Choroid plexus epithelial cell (primary cell): ENCODE results near the gene PPM1L.
A peak's percentile ranks its signal among the peaks of the same experiment; 100 is the strongest.

Experiments
- DNase-seq: peaks from one replicate; pipeline ENCODE4 v3.0.0-alpha.2; 2010; ENCODE audit warnings: low read depth
- H3K4me3 ChIP-seq: 2 replicates; pipeline ENCODE4 v1.5.1; 2011; ENCODE audit warnings: low read depth, mild to moderate bottlenecking, control low read depth, low read length, moderate library complexity
- TF ChIP-seq, protein P1 (sequence below): conservative IDR thresholded peaks from 2 replicates; pipeline ENCODE4 v1.5.1; 2011; ENCODE audit warnings: low read depth, mild to moderate bottlenecking, control low read depth, inconsistent platforms, low read length, moderate library complexity

PPM1L gene

DNA sequence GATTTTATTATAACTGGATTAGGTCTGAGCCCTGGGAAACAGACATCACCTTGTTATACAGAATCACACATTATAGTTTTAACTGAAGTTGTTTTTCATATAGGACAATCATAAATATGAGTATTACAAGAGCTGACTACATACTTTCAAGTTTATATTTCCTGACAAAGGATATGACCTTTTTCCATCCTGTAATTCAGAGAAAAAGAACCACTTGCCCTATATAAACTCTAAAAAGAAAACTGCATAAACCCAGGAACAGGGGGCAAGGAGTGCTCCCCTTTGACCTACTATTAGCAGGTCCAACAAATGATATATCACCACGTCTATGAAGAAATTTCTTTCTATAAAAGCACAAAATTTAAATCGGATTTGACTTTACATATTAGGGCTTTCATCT, 328.2 kb downstream of the PPM1L start:
- DNase-seq, result no peak
- TF ChIP-seq, protein P1, sequence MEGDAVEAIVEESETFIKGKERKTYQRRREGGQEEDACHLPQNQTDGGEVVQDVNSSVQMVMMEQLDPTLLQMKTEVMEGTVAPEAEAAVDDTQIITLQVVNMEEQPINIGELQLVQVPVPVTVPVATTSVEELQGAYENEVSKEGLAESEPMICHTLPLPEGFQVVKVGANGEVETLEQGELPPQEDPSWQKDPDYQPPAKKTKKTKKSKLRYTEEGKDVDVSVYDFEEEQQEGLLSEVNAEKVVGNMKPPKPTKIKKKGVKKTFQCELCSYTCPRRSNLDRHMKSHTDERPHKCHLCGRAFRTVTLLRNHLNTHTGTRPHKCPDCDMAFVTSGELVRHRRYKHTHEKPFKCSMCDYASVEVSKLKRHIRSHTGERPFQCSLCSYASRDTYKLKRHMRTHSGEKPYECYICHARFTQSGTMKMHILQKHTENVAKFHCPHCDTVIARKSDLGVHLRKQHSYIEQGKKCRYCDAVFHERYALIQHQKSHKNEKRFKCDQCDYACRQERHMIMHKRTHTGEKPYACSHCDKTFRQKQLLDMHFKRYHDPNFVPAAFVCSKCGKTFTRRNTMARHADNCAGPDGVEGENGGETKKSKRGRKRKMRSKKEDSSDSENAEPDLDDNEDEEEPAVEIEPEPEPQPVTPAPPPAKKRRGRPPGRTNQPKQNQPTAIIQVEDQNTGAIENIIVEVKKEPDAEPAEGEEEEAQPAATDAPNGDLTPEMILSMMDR, result no peak
- no peak overlapping the region for H3K4me3 ChIP-seq

DNA sequence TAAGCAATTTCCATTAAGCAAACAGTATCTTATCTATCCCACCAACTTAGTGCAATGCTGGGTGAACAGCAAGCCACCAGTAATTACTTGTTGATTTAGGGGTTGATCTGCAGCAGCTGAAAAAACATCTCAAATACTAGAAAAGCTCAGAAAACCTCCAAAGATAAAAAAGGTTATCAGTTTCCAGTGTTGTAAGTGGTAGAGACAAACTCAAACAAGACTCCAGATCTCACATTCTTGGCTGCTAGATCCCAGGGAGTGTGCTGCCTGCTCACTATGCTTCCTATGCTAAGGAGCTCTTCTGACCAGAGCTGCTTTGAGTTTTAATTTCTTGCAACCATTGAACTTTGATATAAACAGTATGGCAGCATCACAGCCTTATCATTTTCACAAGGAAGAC, 337.9 kb downstream of the PPM1L start:
- DNase-seq, result no peak
- TF ChIP-seq, protein P1, result no peak

DNA sequence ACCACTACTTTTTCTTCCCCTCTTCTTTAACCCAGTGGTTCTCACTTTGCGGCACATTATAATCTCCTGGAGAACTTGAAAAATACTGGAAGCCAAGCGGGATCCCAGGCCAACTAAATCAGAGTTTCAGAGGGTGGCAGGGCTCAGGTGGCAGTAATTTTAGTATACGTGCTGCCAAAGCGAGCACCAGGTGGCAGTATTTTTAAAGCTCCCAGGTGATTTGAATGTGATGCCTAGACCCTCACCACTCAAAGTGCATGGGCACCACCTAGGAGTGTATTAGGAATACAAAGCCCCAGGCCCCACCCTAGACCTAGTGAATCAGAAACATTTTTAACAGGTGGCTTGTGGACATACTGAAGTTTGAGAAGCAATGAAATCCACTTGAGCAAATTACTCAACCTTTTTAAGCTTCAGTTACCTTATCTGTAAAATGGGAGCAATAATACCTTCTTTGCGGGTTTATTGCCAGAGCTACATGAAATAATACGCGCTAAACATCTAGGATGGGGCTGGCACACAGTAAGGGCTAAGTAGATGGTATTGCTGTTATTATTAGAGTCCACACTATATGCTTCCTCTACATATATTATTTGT, 340.8 kb downstream of the PPM1L start:
- TF ChIP-seq, protein P1, result peak; percentile 63
- no peak overlapping the region for H3K4me3 ChIP-seq
- peak; percentile 31 for DNase-seq

More for the DNA sequence above, 337.9 kb downstream of the PPM1L start:
- H3K4me3 ChIP-seq, result no peak overlapping the region

DNA sequence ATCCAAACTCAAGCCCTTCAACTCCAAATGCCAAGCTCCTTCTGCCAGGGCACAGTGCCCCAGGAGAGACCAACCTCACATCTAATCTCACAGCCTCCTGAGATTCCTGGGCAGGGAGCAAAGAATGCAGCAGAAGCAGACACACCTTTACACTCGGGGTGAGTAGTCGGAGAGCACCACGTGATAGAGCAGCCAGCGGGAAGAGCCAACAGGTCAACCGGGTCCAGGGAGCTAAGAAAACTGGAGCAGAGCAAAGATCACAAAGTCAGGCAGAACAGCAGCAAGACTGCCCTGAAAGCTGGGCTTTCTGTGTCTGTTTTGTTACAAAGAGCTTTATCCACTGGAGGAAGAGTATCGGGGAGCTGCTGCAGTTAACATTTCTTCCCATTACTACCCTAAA, 345.0 kb downstream of the PPM1L start:
- no peak for DNase-seq
- TF ChIP-seq, protein P1, result no peak
- no peak overlapping the region for H3K4me3 ChIP-seq

DNA sequence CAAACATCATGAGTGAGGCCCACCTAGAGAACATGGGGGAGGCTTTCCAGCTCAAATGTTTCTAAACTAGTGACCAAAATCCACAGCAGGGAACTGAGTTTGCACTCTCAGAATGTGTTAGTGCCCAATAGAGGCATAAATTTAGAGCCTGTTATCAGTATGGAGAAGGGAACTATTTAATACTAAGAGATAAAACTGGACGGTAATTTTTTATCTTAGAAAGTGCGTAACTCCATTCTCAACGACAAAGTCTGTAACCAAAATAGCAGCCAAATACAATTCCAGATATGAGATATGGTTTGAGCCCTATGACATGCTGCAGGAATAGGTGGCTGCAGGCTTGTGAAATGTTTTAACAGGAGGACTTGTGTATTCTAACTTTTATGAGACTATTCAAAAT, 345.6 kb downstream of the PPM1L start:
- no peak overlapping the region for H3K4me3 ChIP-seq
- TF ChIP-seq, protein P1, result no peak

DNA sequence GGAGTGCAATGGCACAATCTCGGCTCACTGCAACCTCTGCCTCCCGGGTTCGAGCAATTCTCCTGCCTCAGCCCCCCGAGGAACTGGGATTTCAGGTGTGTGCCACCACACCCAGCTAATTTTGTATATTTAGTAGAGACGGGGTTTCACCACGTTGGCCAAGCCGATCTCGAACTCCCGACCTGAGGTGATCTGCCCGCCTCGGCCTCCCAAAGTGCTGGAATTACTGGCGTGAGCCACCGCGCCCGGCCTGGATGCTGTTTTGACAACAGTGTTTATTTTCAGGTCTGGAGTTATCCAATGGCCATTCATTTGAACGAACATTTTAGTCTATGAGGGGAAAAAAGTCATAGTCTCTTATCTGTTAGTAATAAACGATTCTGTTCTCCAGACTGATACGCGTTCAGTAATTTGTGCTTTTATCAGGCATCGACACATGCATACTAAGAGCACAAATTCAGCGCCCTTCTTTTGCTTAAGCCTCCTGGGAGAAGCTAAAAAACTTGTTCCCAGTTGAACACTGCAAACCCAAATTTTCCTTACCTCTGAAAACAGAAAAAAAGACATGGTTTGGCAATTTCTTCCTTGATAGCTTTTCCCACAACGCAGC, 347.9 kb downstream of the PPM1L start:
- DNase-seq, result no peak
- TF ChIP-seq, protein P1, result no peak
- H3K4me3 ChIP-seq, result peak overlapping the region; percentile 68

More for the DNA sequence above, 345.6 kb downstream of the PPM1L start:
- no peak for DNase-seq
